HG03432 (cell line): ENCODE data around the gene PRKCZ.

ENCODE experiments used
- ATAC-seq: cut with Tn5 transposase; IDR thresholded peaks from one replicate; pipeline ENCODE4 v1.9.1; 2021; ENCODE audit warnings: mild to moderate bottlenecking, moderate library complexity; ENCODE audit not compliant: unreplicated experiment

The PRKCZ gene

GRCh38 chr1:2060072-2060471 lies 9.9 kb downstream of the PRKCZ start:
- no peak for ATAC-seq

- no peak for ATAC-seq
Observed at GRCh38 chr1:2060535-2060934, 10.3 kb downstream of the PRKCZ start.

- ATAC-seq = no peak
Observed at GRCh38 chr1:2061065-2061778, 11.0 kb downstream of the PRKCZ start.

DNA sequence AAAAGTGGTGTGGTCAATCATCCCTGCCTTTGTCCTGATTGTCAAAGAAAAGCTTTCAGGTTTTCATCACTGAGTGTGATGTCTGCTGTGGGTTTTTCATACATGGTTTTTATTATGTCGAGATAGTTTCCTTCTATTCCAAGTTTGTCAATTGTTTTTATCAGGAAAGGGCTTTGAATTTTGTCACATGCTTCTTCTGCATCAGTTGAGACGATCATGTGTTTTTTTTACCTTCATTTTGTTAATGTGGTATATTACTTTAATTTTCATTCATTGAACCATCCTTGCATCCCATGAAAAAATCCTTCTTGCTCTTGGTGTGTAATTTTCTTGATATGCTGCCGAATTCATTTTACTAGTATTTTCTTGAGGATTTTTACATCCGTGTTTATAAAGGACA lies 15.5 kb downstream of the PRKCZ start:
- ATAC-seq = no peak

GRCh38 chr1:2067393-2067792 lies 17.2 kb downstream of the PRKCZ start:
- no peak for ATAC-seq

DNA sequence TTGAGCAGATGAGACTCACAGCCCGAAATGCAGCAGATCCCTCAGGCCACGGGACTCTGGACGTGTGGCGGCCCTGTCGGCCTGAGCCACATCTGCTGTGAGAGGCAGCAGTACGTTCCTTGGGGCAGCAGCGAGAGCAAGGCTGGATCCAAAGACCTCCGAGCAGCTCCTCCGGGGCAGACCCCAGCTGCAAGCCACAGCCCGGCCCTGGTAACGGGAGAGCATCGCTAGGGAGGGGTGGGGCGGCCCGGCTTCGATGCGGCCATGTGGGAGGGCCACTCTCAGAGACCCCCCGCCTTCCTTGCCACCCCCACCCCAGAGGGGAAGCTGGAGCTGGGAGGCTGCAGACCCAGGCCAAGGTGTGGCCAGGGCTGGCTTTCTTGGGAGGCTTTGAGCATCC lies 17.8 kb downstream of the PRKCZ start:
- ATAC-seq = no peak

GRCh38 chr1:2068951-2069350 lies 18.7 kb downstream of the PRKCZ start:
- ATAC-seq = no peak

DNA sequence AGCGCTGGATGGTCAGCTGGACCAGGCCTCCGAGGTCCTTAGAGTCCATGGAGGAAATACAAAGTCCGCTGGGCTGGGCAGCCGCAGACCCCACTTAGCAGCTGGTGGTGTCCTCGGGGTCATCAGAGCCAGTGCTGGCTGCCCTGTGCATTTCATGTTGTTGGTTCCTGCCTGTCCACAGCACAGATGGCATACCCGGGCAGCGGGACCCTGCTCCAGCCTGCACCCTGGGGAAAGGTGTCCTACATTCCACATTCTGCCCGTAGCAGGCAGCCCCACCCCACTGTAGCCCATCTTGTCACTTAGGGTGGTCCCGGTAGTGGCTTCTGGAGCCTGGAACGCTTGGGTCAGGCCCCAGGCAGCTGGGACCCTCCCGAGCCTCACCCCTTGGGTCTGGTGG lies 19.8 kb downstream of the PRKCZ start:
- ATAC-seq = no peak

DNA sequence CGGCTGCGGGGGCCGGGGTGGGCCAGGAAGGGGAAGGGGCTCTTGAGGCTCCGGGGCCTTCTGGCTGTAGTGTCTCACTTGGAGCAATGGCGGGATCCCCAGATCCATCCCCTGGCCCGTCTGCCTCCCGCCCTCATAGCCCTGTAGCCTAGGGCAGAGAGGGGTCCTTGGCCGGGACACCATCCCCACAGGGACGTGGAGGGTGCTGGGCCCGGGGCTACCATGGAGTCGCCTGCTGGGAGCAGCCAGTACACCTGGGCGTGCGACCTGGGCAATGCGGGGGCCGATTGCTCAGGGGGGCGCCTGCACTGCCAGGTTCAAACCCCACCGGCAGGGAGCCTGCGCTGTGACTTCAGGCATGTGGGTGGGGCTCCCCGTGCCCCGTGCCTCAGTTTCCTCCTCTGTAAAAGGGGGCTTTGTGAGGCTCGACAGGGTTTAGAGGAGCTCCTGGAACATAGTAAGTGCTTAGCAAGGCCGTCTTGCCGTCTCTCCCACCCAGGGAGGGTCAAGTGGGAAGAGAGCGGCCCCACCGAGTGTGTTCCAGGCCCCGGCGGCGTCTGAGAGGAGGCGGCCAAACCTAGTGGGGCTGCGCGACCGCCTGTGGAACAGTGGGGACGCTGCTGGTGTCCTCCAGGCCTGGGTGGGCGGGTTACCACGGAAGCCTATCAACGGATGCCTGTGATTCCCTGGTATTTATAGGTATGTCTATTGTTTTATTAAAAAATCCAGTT lies 20.8 kb downstream of the PRKCZ start:
- ATAC-seq = no peak

GRCh38 chr1:2072109-2072806 lies 22.0 kb downstream of the PRKCZ start:
- no peak for ATAC-seq

DNA sequence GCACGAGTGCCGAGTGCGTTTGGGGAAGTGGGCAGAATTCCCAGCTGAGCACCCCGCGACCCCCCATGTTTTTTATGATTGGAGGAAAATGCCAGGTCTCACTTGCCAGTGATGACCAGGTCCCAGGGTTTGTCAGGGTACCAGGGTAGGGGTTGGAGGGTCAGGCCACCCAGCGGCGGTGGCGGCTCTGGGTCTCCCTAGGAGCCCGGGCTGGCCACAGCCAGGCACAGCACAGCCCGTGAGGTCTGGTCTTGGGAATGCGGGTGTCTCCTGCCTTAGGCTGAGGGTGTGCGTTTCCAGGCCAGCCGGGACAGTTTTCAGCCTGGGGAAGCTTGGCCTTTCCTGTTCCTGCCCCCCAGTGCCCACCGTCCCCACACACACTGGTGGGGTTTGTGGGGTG lies 22.7 kb downstream of the PRKCZ start:
- ATAC-seq = no peak

GRCh38 chr1:2073382-2074230 lies 23.4 kb downstream of the PRKCZ start:
- no peak for ATAC-seq

- no peak for ATAC-seq
Observed at GRCh38 chr1:2074396-2074795, 24.2 kb downstream of the PRKCZ start.

- no peak for ATAC-seq
Observed at GRCh38 chr1:2074944-2075740, 24.9 kb downstream of the PRKCZ start.

GRCh38 chr1:2076826-2077225 lies 26.6 kb downstream of the PRKCZ start:
- no peak for ATAC-seq

DNA sequence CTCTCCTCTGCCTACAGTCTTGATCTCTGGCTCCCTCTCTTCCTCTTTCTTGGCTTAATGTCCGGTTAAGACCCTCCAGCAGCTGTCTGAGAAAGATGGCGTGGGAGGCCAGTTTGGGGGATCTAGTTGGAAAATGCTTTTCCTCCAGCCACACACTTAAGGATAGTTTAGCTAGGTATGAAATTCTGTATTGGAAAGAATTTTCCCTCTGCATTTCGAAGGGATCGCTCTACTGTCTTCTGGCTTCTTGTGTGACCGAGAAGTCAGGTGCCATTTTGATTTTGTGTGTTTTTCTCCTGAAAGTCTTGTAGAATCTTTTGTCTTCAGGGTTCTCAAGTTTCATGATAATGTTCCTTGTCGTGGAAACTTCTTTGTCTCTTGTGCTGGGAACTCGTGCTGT lies 28.0 kb downstream of the PRKCZ start:
- no peak for ATAC-seq

GRCh38 chr1:2079396-2080085 lies 29.3 kb downstream of the PRKCZ start:
- ATAC-seq = no peak

- ATAC-seq = no peak
Observed at GRCh38 chr1:2080140-2080539, 29.9 kb downstream of the PRKCZ start.

GRCh38 chr1:2080884-2081283 lies 30.7 kb downstream of the PRKCZ start:
- no peak for ATAC-seq
